Activated CD8-positive, alpha-beta memory T cell treated with anti-CD3 and anti-CD28 coated beads for 1 hour (primary cell): ENCODE measurements around the gene SLC35D2.
A peak's percentile ranks its signal among the peaks of the same experiment; 100 is the strongest.
"Not testable (repeated sequence)": the region's sequence is repeated elsewhere in the genome, so short reads cannot be mapped to it uniquely, and the experiment has no call there.

ENCODE experiments used
- DNase-seq, 2 donors: peaks; one replicate each; pipeline ENCODE4 v3.0.0-alpha.2; 2020; ENCODE audit warnings: low read depth in 1 of 2; ENCODE audit errors: extremely low read depth in 1 of 2

SLC35D2 gene

GRCh38 chr9:96317335-96317980 lies 66.1 kb downstream of the SLC35D2 start:
- DNase-seq: peak; percentile 10 to 30

DNA sequence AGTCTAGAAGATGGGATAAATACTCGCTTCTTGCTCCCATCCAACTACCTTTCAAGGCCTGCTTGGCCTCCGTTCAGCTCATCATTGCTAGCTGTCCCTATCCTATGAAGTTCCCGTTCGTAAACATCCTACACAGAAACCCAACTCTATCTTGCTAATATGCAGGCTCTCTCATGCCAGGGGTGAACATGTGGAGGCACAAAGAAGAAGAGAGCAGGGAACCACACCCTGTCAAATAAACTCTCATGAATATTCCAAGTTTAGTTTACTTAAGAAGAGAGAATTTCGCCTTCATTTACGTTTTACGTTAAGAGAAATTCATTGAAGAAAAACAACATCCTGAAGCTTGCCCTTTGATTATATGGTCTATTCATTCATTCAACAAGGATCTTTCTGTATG lies 73.7 kb downstream of the SLC35D2 start:
- DNase-seq: no peak

GRCh38 chr9:96306958-96307357 lies 76.6 kb downstream of the SLC35D2 start:
- DNase-seq: not testable (repeated sequence)

DNA sequence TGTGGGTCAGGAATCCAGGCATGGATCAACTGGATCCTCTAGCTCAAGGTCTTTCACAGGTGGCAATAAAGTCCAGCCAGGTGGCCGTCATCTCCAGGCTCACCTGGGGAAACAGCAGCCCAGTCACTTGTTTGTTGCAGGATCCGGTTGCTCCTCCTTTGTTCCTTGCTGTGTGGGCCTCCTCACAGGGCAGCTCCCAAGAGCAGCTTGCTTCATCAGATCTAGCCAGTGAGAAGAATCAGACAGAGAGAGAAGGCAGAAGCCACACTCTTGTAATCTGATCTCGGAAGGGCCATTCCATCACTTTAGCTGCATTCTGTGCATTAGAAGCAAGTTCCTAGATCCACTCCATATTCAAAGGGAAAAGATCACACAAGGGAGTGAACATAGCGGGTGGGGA lies 78.3 kb downstream of the SLC35D2 start:
- DNase-seq: no peak

GRCh38 chr9:96304230-96304629 lies 79.3 kb downstream of the SLC35D2 start:
- DNase-seq: no peak

- DNase-seq: no peak
These were observed 81.5 kb downstream of the SLC35D2 start, which contains the start of gene HSD17B3 for GRCh38 chr9:96302021-96302420. HSD17B3 (minus strand) TSS chr9:96302176; CDS start chr9:96302104, 72 bp downstream.

GRCh38 chr9:96299823-96300222 lies 83.7 kb downstream of the SLC35D2 start:
- no peak for DNase-seq

- DNase-seq: no peak
These were observed 89.4 kb downstream of the SLC35D2 start for GRCh38 chr9:96294159-96294545.

GRCh38 chr9:96293498-96294158 lies 89.9 kb downstream of the SLC35D2 start:
- no peak for DNase-seq

DNA sequence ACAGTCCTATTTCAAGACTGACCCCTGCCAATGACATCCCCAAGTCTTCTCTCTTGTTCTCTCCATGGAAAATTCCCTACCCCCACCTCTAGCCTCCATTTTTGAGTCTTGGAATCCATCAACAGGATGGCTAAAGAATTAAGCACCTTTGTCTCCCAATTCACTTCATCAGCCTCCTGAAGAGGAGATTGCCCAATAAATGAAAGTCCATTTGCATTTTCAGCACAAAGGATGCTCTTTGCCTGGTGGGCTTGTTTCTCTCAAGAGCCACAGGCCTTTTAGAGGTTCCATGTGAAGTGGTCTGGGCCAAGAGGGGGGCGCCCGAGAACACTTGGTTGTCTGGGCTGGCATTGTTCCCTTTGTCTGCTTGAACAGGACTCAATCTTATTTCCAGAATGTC lies 94.1 kb downstream of the SLC35D2 start:
- no peak for DNase-seq

GRCh38 chr9:96281641-96282040 lies 101.9 kb downstream of the SLC35D2 start:
- no peak for DNase-seq

GRCh38 chr9:96279932-96280331 lies 103.6 kb downstream of the SLC35D2 start:
- DNase-seq: no peak

DNA sequence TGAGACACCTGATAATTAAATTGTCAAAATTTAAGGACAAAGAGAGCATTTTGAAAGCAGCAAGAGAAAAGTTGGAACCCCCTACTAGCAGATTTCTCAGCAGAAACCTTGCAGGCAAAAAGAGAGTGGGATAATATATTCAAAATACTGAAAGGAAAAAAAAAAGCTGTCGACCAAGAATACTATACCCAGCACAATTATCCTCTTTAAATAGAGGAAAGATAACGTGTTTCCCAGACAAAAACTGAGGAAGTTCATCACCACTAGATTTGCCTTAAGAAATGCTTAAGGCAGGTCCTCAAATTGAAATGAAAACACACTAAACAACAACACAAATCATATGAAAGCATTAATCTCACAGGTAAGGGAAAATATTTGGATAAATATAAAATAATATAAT lies 108.6 kb downstream of the SLC35D2 start:
- no peak for DNase-seq
